ENCODE results near the gene AHR.

AHR gene

DNA sequence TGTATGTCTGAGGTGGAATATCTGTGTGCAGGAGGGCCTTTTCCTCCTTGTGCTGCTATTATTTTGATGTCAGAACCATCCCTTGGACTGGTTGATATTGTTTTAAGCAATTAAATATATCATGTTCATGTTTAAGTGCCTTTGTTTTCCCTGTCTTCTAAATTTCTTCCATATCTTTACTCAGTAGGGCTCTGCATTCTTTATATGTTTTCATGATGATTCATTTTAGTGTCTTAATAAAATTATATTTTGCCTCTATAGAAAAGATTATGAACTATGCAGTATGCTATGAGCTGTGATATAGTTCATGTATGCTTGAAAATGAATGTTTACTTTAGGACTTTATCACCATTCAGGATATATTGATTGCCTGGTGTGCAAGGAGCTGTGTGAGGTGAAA is 34.8 kb downstream of the AHR start:
- no peak for TF ChIP-seq EZH2 (IDR thresholded peaks at IDR 0.05; ENCODE audit: borderline replicate concordance, low read length)
- TF ChIP-seq, protein P1, sequence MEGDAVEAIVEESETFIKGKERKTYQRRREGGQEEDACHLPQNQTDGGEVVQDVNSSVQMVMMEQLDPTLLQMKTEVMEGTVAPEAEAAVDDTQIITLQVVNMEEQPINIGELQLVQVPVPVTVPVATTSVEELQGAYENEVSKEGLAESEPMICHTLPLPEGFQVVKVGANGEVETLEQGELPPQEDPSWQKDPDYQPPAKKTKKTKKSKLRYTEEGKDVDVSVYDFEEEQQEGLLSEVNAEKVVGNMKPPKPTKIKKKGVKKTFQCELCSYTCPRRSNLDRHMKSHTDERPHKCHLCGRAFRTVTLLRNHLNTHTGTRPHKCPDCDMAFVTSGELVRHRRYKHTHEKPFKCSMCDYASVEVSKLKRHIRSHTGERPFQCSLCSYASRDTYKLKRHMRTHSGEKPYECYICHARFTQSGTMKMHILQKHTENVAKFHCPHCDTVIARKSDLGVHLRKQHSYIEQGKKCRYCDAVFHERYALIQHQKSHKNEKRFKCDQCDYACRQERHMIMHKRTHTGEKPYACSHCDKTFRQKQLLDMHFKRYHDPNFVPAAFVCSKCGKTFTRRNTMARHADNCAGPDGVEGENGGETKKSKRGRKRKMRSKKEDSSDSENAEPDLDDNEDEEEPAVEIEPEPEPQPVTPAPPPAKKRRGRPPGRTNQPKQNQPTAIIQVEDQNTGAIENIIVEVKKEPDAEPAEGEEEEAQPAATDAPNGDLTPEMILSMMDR (IDR thresholded peaks at IDR 0.05; ENCODE audit: low read length): no peak
- no peaks in the 10 kb centered on the region for H3F3A ChIP-seq (ENCODE audit: insufficient read depth, low read length)
- no peaks in the 10 kb centered on the region for H3K36me3 ChIP-seq (ENCODE audit: insufficient read depth, low read length)
- 0 out of 2 replicates have a peak, but pooled peaks cover 2% of the 10 kb centered on the region for H3K9me2 ChIP-seq (ENCODE audit: low read depth, low read length)
- H3K4me1 ChIP-seq (ENCODE audit: insufficient read depth, low read length, severe bottlenecking): no peaks in the 10 kb centered on the region
- no peaks in the 10 kb centered on the region for H3K27me3 ChIP-seq (ENCODE audit: insufficient read depth, low read length)
- no peak overlapping the region for H3K4me3 ChIP-seq (ENCODE audit: low read depth, low read length, poor library complexity, severe bottlenecking)
- H3K9me3 ChIP-seq (ENCODE audit: low read length): no peaks in the 10 kb centered on the region
- H4K20me1 ChIP-seq (ENCODE audit: insufficient read depth, low read length): no peaks in the 10 kb centered on the region
- no peak overlapping the region for H3K27ac ChIP-seq (ENCODE audit: low read depth, low read length, poor library complexity, severe bottlenecking)
- H3K4me2 ChIP-seq (ENCODE audit: low read length): no peak overlapping the region
- no peaks in the 10 kb centered on the region for H3K79me2 ChIP-seq (ENCODE audit: insufficient read depth, low read length)
- no peak overlapping the region for H2AFZ ChIP-seq (ENCODE audit: low read length)
- H3K9ac ChIP-seq (ENCODE audit: low read length): no peak overlapping the region

GRCh38 chr7:17336168-17336567 is 37.7 kb downstream of the AHR start:
- H3K79me2 ChIP-seq (ENCODE audit: insufficient read depth, low read length): no peaks in the 10 kb centered on the region
- H3F3A ChIP-seq (ENCODE audit: insufficient read depth, low read length): no peaks in the 10 kb centered on the region
- H3K9ac ChIP-seq (ENCODE audit: low read length): no peak overlapping the region
- H3K9me3 ChIP-seq (ENCODE audit: low read length): no peaks in the 10 kb centered on the region
- H3K36me3 ChIP-seq (ENCODE audit: insufficient read depth, low read length): no peaks in the 10 kb centered on the region
- no peak overlapping the region for H3K4me2 ChIP-seq (ENCODE audit: low read length)
- no peaks in the 10 kb centered on the region for H4K20me1 ChIP-seq (ENCODE audit: insufficient read depth, low read length)
- no peaks in the 10 kb centered on the region for H3K27me3 ChIP-seq (ENCODE audit: insufficient read depth, low read length)
- H3K27ac ChIP-seq (ENCODE audit: low read depth, low read length, poor library complexity, severe bottlenecking): no peak overlapping the region
- H3K4me1 ChIP-seq (ENCODE audit: insufficient read depth, low read length, severe bottlenecking): no peaks in the 10 kb centered on the region
- TF ChIP-seq, protein P1 (IDR thresholded peaks at IDR 0.05; ENCODE audit: low read length): no peak
- no peak for TF ChIP-seq EZH2 (IDR thresholded peaks at IDR 0.05; ENCODE audit: borderline replicate concordance, low read length)
- H3K4me3 ChIP-seq (ENCODE audit: low read depth, low read length, poor library complexity, severe bottlenecking): no peak overlapping the region
- H3K9me2 ChIP-seq (ENCODE audit: low read depth, low read length): 0 out of 2 replicates have a peak, but pooled peaks cover 2% of the 10 kb centered on the region
- H2AFZ ChIP-seq (ENCODE audit: low read length): no peak overlapping the region

GRCh38 chr7:17339139-17339538 is 40.7 kb downstream of the AHR start:
- Histone ChIP-seq H2AFZ (ENCODE audit: low read length) (no peak overlapping the region), H3K27me3 (ENCODE audit: insufficient read depth, low read length) (no peaks in the 10 kb centered on the region), H3K9ac (ENCODE audit: low read length) (no peak overlapping the region), H3K4me1 (ENCODE audit: insufficient read depth, low read length, severe bottlenecking) (no peaks in the 10 kb centered on the region), H3K4me2 (ENCODE audit: low read length) (no peak overlapping the region), H4K20me1 (ENCODE audit: insufficient read depth, low read length) (no peaks in the 10 kb centered on the region), H3F3A (ENCODE audit: insufficient read depth, low read length) (no peaks in the 10 kb centered on the region), H3K79me2 (ENCODE audit: insufficient read depth, low read length) (no peaks in the 10 kb centered on the region), H3K4me3 (ENCODE audit: low read depth, low read length, poor library complexity, severe bottlenecking) (no peak overlapping the region), H3K9me2 (ENCODE audit: low read depth, low read length) (0 out of 2 replicates have a peak, but pooled peaks cover 2% of the 10 kb centered on the region), H3K27ac (ENCODE audit: low read depth, low read length, poor library complexity, severe bottlenecking) (no peak overlapping the region), H3K36me3 (ENCODE audit: insufficient read depth, low read length) (no peaks in the 10 kb centered on the region), H3K9me3 (ENCODE audit: low read length) (no peaks in the 10 kb centered on the region)
- TF ChIP-seq, protein P1 (IDR thresholded peaks at IDR 0.05; ENCODE audit: low read length): no peak
- no peak for TF ChIP-seq EZH2 (IDR thresholded peaks at IDR 0.05; ENCODE audit: borderline replicate concordance, low read length)

All from OCI-LY1 (cell line).